Testis (tissue), 3 donors: ENCODE results near the gene NDST4. TPM values are rescaled to one million over a fixed set of nuclear protein-coding genes. Genes with fewer than 3 reads are reported as not detected.

Experiments
- DNase-seq: peaks from one replicate; pipeline ENCODE4 v3.0.0-alpha.2; 2019
- H3K27ac ChIP-seq, 2 donors: fragments of 200-600 bp; sonication (generic); one replicate each; pipeline ENCODE4 v1.5.1; 2019
- H3K27me3 ChIP-seq: fragments of 200-600 bp; sonication (generic); one replicate; pipeline ENCODE4 v1.5.1; 2019
- H3K36me3 ChIP-seq: fragments of 200-600 bp; sonication (generic); one replicate; pipeline ENCODE4 v1.5.1; 2017; ENCODE audit warnings: low read depth; ENCODE audit errors: missing control alignments
- H3K4me1 ChIP-seq: fragments of 200-600 bp; sonication (generic); one replicate; pipeline ENCODE4 v1.5.1; 2019
- H3K4me3 ChIP-seq, 2 donors: fragments of 200-600 bp; sonication (generic); one replicate each; pipeline ENCODE4 v1.5.1; 2017 to 2019
- H3K9me3 ChIP-seq: fragments of 200-600 bp; sonication (generic); one replicate; pipeline ENCODE4 v1.5.1; 2017
- POLR2A ChIP-seq: fragments of 450-650 bp; IDR thresholded peaks from one replicate; pipeline ENCODE4 v1.6.1; 2017; ENCODE audit warnings: antibody characterized with exemption, mild to moderate bottlenecking, moderate library complexity
- WGBS, 2 donors: methylation state at CpG; one replicate each; pipeline ENCODE4 v1.1.5; 2018; 5-methylcytosine and 5-hydroxymethylcytosine counted together
- intact Hi-C: fragments of 100-400 bp; cut with DNase I; formaldehyde crosslinking; loops from one replicate; pipeline ENCODE4 v1.15.1; 2023; ENCODE audit warnings: low total_unique reads
- polyA plus RNA-seq: library from polyadenylated mRNA; stranded (reverse); fragments of 350-450 nt; fragmentation: Illumina TruSeq; extraction: RNeasy Lipid Tissue Mini Kit (QIAGEN cat#74804); gene quantifications from one replicate; pipeline ENCODE4 v1.2.3, GENCODE V29; 2014; ENCODE audit warnings: low read depth, low replicate concordance; ENCODE audit not compliant: insufficient read depth
- small RNA-seq, 2 donors: library from RNA; depleted of rRNA; stranded (forward); fragments of <200 nt; gene quantifications; one replicate each; pipeline ENCODE3, GENCODE V24; 2016
- total RNA-seq, 2 donors: library from RNA; depleted of rRNA; stranded (reverse); fragments of >200 nt; gene quantifications; one replicate each; pipeline ENCODE4 v1.2.3, GENCODE V29; 2016
- TF ChIP-seq, protein P1 (sequence below), 3 experiments: fragments of 450-650 bp in 2 of 3; fragments of 200-600 bp in 1 of 3; sonication (generic) in 1 of 3; IDR thresholded peaks; one replicate each; pipeline ENCODE4 v1.5.1; 2016 to 2019; ENCODE audit warnings: antibody characterized with exemption in 3 of 3, mild to moderate bottlenecking in 2 of 3, moderate library complexity in 1 of 3

Gene NDST4
- total and polyA plus RNA-seq, 3 donors from 2014 or later = 0.41 to 0.99 (median 0.55) TPM

DNA sequence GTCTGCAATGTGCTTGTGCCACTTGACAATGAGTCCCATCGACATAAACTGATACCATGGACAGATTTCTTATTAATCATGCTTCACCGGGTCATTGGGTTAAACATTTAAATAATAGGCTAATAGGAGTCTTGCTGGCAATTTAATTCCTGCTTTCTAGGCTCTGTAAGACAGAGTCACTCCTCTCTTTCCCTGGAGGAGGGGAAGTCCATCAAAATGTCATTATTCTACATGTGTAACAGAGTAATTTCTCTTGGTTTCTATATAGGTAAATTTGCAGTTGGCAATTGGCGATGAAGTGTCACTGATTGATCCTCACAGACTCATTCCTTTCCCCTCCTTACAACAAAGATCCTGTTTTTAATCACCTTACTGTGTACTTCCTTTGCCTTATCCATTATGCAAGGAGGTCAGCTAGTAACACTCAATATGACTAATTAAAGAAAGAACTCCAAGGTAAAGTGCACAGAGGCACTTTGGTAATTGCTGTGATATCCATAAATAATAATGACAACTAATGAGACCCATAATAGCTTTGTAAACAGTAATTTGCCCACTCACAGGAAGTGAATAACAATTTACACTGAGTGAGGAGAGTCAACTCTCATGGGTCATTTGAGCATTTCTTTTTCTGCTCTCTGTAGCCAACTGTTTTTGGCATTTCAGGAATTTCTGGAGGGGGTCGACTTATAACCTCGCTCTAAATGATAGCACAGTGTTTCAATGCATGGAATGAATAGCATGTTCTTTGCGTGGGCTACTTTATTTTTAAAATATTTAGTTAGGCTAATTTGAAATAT is 330.8 kb downstream of the NDST4 start:
- Histone ChIP-seq H3K4me3 (no peak overlapping the region), H3K27ac (no peak overlapping the region), H3K9me3 (no peaks in the 10 kb centered on the region), H3K4me1 (no peaks in the 10 kb centered on the region), H3K36me3 (no peaks in the 10 kb centered on the region), H3K27me3 (no peaks in the 10 kb centered on the region)
- TF ChIP-seq POLR2A = no peak
- TF ChIP-seq, protein P1, sequence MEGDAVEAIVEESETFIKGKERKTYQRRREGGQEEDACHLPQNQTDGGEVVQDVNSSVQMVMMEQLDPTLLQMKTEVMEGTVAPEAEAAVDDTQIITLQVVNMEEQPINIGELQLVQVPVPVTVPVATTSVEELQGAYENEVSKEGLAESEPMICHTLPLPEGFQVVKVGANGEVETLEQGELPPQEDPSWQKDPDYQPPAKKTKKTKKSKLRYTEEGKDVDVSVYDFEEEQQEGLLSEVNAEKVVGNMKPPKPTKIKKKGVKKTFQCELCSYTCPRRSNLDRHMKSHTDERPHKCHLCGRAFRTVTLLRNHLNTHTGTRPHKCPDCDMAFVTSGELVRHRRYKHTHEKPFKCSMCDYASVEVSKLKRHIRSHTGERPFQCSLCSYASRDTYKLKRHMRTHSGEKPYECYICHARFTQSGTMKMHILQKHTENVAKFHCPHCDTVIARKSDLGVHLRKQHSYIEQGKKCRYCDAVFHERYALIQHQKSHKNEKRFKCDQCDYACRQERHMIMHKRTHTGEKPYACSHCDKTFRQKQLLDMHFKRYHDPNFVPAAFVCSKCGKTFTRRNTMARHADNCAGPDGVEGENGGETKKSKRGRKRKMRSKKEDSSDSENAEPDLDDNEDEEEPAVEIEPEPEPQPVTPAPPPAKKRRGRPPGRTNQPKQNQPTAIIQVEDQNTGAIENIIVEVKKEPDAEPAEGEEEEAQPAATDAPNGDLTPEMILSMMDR (IDR thresholded peaks at IDR 0.05) = no peak
- DNase-seq = no peak
- WGBS, 2 donors = 48 to 56% methylated on average over 6 of the region's 6 CpGs
- intact Hi-C loops = no loop called here

GRCh38 chr4:114780205-114780604 is 333.2 kb downstream of the NDST4 start:
- intact Hi-C loops = no loop called here
- H3K4me3 ChIP-seq = no peak overlapping the region
- no peaks in the 10 kb centered on the region for H3K36me3 ChIP-seq
- no peak for TF ChIP-seq POLR2A
- TF ChIP-seq, protein P1 (IDR thresholded peaks at IDR 0.05) = no peak
- H3K9me3 ChIP-seq = no peaks in the 10 kb centered on the region
- 85 to 86% methylated on average over 1 of the region's 1 CpG for WGBS, 2 donors
- no peaks in the 10 kb centered on the region for H3K4me1 ChIP-seq
- DNase-seq = peak; percentile 58
- no peak overlapping the region for H3K27ac ChIP-seq
- no peaks in the 10 kb centered on the region for H3K27me3 ChIP-seq

Small RNA genes lying within 50 kb of the gene (small RNA-seq; reads per million reads assigned to genes)
- 0 reads per million in 2 donors for gene RN7SL808P
